Adrenal gland (tissue), 5 donors: ENCODE data around the gene PYURF.

Experiments
- CTCF ChIP-seq, 6 experiments: fragments of 450-650 bp in 4 of 6; fragments of 200-600 bp in 2 of 6; sonication (generic) in 1 of 6; IDR thresholded peaks; 1 replicate in 5 of 6; 2 replicates in 1 of 6; pipeline versions ENCODE4 v1.5.1 to v1.8.0; 2016 to 2021; ENCODE audit warnings: antibody characterized with exemption in 6 of 6, mild to moderate bottlenecking in 2 of 6, moderate library complexity in 1 of 6
- POLR2A ChIP-seq, 2 donors: fragments of 450-650 bp; IDR thresholded peaks; one replicate each; pipeline ENCODE4 v1.6.1; 2017; ENCODE audit warnings: antibody characterized with exemption in 2 of 2, mild to moderate bottlenecking in 2 of 2, moderate library complexity in 1 of 2
- donor health status: DM: no; HTN: no; CAD: no.

- TF ChIP-seq CTCF (IDR thresholded peaks at IDR 0.05) = no peak
- no peak for TF ChIP-seq POLR2A (IDR thresholded peaks at IDR 0.05)
Observed at GRCh38 chr4:88516746-88517145, 6.8 kb downstream of the PYURF start.
